Activated naive CD8-positive, alpha-beta T cell (primary cell): ENCODE measurements around the gene FSD1.

ENCODE experiments used
- H3K27ac Mint-ChIP-seq: one replicate; pipeline ENCODE4 v1.8.0; 2021; ENCODE audit warnings: mixed read lengths
- H3K27me3 Mint-ChIP-seq: one replicate; pipeline ENCODE4 v1.8.0; 2021; ENCODE audit warnings: mixed read lengths
- H3K36me3 Mint-ChIP-seq: one replicate; pipeline ENCODE4 v1.8.0; 2021; ENCODE audit warnings: mixed read lengths
- H3K4me1 Mint-ChIP-seq: one replicate; pipeline ENCODE4 v1.8.0; 2021; ENCODE audit warnings: low read depth, mixed read lengths
- H3K4me3 Mint-ChIP-seq: one replicate; pipeline ENCODE4 v1.8.0; 2021; ENCODE audit warnings: mild to moderate bottlenecking, mixed read lengths
- H3K9me3 Mint-ChIP-seq: one replicate; pipeline ENCODE4 v1.8.0; 2021; ENCODE audit warnings: low read depth, mixed read lengths

FSD1 gene

GRCh38 chr19:4358709-4359626 lies 54.6 kb downstream of the FSD1 start:
- no peak overlapping the region for H3K27ac Mint-ChIP-seq
- H3K36me3 Mint-ChIP-seq: no peaks in the 10 kb centered on the region
- no peaks in the 10 kb centered on the region for H3K27me3 Mint-ChIP-seq
- H3K4me3 Mint-ChIP-seq: no peak overlapping the region
- no peaks in the 10 kb centered on the region for H3K4me1 Mint-ChIP-seq
- H3K9me3 Mint-ChIP-seq: no peaks in the 10 kb centered on the region

- no peak overlapping the region for H3K27ac Mint-ChIP-seq
- no peaks in the 10 kb centered on the region for H3K27me3 Mint-ChIP-seq
- no peak overlapping the region for H3K4me3 Mint-ChIP-seq
- H3K36me3 Mint-ChIP-seq: no peaks in the 10 kb centered on the region
- H3K4me1 Mint-ChIP-seq: no peaks in the 10 kb centered on the region
- H3K9me3 Mint-ChIP-seq: no peaks in the 10 kb centered on the region
These were observed 55.2 kb downstream of the FSD1 start for GRCh38 chr19:4359627-4360000.

GRCh38 chr19:4360081-4360569 lies 55.7 kb downstream of the FSD1 start:
- H3K4me3 Mint-ChIP-seq: no peak overlapping the region
- H3K27ac Mint-ChIP-seq: no peak overlapping the region
- no peaks in the 10 kb centered on the region for H3K36me3 Mint-ChIP-seq

GRCh38 chr19:4360641-4361151 lies 56.3 kb downstream of the FSD1 start:
- Mint-ChIP-seq H3K4me3 (no peak overlapping the region), H3K4me1 (no peaks in the 10 kb centered on the region), H3K9me3 (no peaks in the 10 kb centered on the region), H3K27ac (no peak overlapping the region), H3K27me3 (no peaks in the 10 kb centered on the region), H3K36me3 (no peaks in the 10 kb centered on the region)

More at GRCh38 chr19:4360081-4360569, 55.7 kb downstream of the FSD1 start:
- no peaks in the 10 kb centered on the region for H3K27me3 Mint-ChIP-seq
- H3K9me3 Mint-ChIP-seq: no peaks in the 10 kb centered on the region
- H3K4me1 Mint-ChIP-seq: no peaks in the 10 kb centered on the region

GRCh38 chr19:4361152-4362046 lies 57.0 kb downstream of the FSD1 start:
- H3K27ac Mint-ChIP-seq: no peak overlapping the region
- no peaks in the 10 kb centered on the region for H3K36me3 Mint-ChIP-seq
- no peak overlapping the region for H3K4me3 Mint-ChIP-seq

GRCh38 chr19:4362101-4362828 lies 57.9 kb downstream of the FSD1 start:
- no peak overlapping the region for H3K4me3 Mint-ChIP-seq
- no peaks in the 10 kb centered on the region for H3K9me3 Mint-ChIP-seq
- no peaks in the 10 kb centered on the region for H3K4me1 Mint-ChIP-seq
- no peak overlapping the region for H3K27ac Mint-ChIP-seq
- no peaks in the 10 kb centered on the region for H3K36me3 Mint-ChIP-seq
- H3K27me3 Mint-ChIP-seq: no peaks in the 10 kb centered on the region

More at GRCh38 chr19:4361152-4362046, 57.0 kb downstream of the FSD1 start:
- Mint-ChIP-seq H3K9me3 (no peaks in the 10 kb centered on the region), H3K4me1 (no peaks in the 10 kb centered on the region), H3K27me3 (no peaks in the 10 kb centered on the region)

GRCh38 chr19:4362831-4363545 lies 58.6 kb downstream of the FSD1 start:
- no peak overlapping the region for H3K4me3 Mint-ChIP-seq
- H3K4me1 Mint-ChIP-seq: peaks cover 4% of the 10 kb centered on the region
- no peaks in the 10 kb centered on the region for H3K36me3 Mint-ChIP-seq
- no peaks in the 10 kb centered on the region for H3K9me3 Mint-ChIP-seq
- H3K27me3 Mint-ChIP-seq: no peaks in the 10 kb centered on the region
- H3K27ac Mint-ChIP-seq: no peak overlapping the region

GRCh38 chr19:4363571-4364304 lies 59.3 kb downstream of the FSD1 start:
- Mint-ChIP-seq H3K36me3 (no peaks in the 10 kb centered on the region), H3K4me3 (no peak overlapping the region), H3K4me1 (peaks cover 8% of the 10 kb centered on the region), H3K9me3 (no peaks in the 10 kb centered on the region), H3K27me3 (no peaks in the 10 kb centered on the region), H3K27ac (no peak overlapping the region)

- Mint-ChIP-seq H3K4me1 (peaks cover 20% of the 10 kb centered on the region), H3K27ac (no peak overlapping the region), H3K9me3 (no peaks in the 10 kb centered on the region), H3K4me3 (no peak overlapping the region), H3K36me3 (no peaks in the 10 kb centered on the region), H3K27me3 (no peaks in the 10 kb centered on the region)
These were observed 60.9 kb downstream of the FSD1 start for GRCh38 chr19:4365341-4365740.

GRCh38 chr19:4365791-4366665 lies 61.6 kb downstream of the FSD1 start:
- peaks cover 26% of the 10 kb centered on the region for H3K4me1 Mint-ChIP-seq
- H3K36me3 Mint-ChIP-seq: no peaks in the 10 kb centered on the region
- no peaks in the 10 kb centered on the region for H3K9me3 Mint-ChIP-seq
- H3K4me3 Mint-ChIP-seq: no peak overlapping the region
- no peak overlapping the region for H3K27ac Mint-ChIP-seq
- no peaks in the 10 kb centered on the region for H3K27me3 Mint-ChIP-seq

GRCh38 chr19:4366666-4367335 lies 62.4 kb downstream of the FSD1 start:
- Mint-ChIP-seq H3K36me3 (no peaks in the 10 kb centered on the region), H3K9me3 (no peaks in the 10 kb centered on the region), H3K4me1 (peaks cover 32% of the 10 kb centered on the region), H3K4me3 (no peak overlapping the region), H3K27me3 (no peaks in the 10 kb centered on the region), H3K27ac (no peak overlapping the region)

- Mint-ChIP-seq H3K27me3 (no peaks in the 10 kb centered on the region), H3K9me3 (no peaks in the 10 kb centered on the region), H3K4me1 (peaks cover 34% of the 10 kb centered on the region), H3K4me3 (no peak overlapping the region), H3K27ac (no peak overlapping the region), H3K36me3 (no peaks in the 10 kb centered on the region)
These were observed 62.9 kb downstream of the FSD1 start for GRCh38 chr19:4367336-4367723.
